PFSK-1 (cell line): ENCODE data around the gene ZSCAN22.
A peak's percentile ranks its signal among the peaks of the same experiment; 100 is the strongest.

Experiments
- FOXP2 ChIP-seq: optimal IDR thresholded peaks from 2 replicates; pipeline ENCODE3; 2011; ENCODE audit warnings: borderline replicate concordance, control low read depth, inconsistent platforms; ENCODE audit not compliant: insufficient read depth; ENCODE audit errors: extremely low read length, extremely low read depth
- POLR2AphosphoS5 ChIP-seq: IDR thresholded peaks from 2 replicates; pipeline ENCODE4 v1.6.1; 2012; ENCODE audit warnings: low read depth, mild to moderate bottlenecking, control low read depth, low read length, moderate library complexity
- SIN3A ChIP-seq: IDR thresholded peaks from 2 replicates; pipeline ENCODE4 v1.6.1; 2012; ENCODE audit warnings: mild to moderate bottlenecking, low read length, moderate library complexity, borderline replicate concordance; ENCODE audit not compliant: insufficient read depth
- TAF1 ChIP-seq: IDR thresholded peaks from 2 replicates; pipeline ENCODE4 v1.6.1; 2012; ENCODE audit warnings: low read length, control low read depth, borderline replicate concordance; ENCODE audit not compliant: insufficient read depth
- TF ChIP-seq, protein P1 (sequence below), 2 experiments: IDR thresholded peaks; 2 replicates each; pipeline versions ENCODE4 v1.6.1 to v1.8.0; 2011 to 2012; ENCODE audit warnings: low read depth in 2 of 2, low read length in 2 of 2, control low read depth in 1 of 2, inconsistent platforms in 1 of 2, mild to moderate bottlenecking in 1 of 2, moderate library complexity in 1 of 2; ENCODE audit not compliant: insufficient read depth in 1 of 2

Gene ZSCAN22

GRCh38 chr19:58385891-58386575 lies 59.2 kb downstream of the ZSCAN22 start:
- TF ChIP-seq, protein P1, sequence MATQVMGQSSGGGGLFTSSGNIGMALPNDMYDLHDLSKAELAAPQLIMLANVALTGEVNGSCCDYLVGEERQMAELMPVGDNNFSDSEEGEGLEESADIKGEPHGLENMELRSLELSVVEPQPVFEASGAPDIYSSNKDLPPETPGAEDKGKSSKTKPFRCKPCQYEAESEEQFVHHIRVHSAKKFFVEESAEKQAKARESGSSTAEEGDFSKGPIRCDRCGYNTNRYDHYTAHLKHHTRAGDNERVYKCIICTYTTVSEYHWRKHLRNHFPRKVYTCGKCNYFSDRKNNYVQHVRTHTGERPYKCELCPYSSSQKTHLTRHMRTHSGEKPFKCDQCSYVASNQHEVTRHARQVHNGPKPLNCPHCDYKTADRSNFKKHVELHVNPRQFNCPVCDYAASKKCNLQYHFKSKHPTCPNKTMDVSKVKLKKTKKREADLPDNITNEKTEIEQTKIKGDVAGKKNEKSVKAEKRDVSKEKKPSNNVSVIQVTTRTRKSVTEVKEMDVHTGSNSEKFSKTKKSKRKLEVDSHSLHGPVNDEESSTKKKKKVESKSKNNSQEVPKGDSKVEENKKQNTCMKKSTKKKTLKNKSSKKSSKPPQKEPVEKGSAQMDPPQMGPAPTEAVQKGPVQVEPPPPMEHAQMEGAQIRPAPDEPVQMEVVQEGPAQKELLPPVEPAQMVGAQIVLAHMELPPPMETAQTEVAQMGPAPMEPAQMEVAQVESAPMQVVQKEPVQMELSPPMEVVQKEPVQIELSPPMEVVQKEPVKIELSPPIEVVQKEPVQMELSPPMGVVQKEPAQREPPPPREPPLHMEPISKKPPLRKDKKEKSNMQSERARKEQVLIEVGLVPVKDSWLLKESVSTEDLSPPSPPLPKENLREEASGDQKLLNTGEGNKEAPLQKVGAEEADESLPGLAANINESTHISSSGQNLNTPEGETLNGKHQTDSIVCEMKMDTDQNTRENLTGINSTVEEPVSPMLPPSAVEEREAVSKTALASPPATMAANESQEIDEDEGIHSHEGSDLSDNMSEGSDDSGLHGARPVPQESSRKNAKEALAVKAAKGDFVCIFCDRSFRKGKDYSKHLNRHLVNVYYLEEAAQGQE (IDR thresholded peaks at IDR 0.05; ENCODE audit: insufficient read depth in 1 of 2, low read depth in 2 of 2, low read length in 2 of 2) = no peak
- TF ChIP-seq SIN3A = no peak
- TF ChIP-seq POLR2AphosphoS5 = no peak
- no peak for TF ChIP-seq FOXP2
- TF ChIP-seq TAF1 = no peak

DNA sequence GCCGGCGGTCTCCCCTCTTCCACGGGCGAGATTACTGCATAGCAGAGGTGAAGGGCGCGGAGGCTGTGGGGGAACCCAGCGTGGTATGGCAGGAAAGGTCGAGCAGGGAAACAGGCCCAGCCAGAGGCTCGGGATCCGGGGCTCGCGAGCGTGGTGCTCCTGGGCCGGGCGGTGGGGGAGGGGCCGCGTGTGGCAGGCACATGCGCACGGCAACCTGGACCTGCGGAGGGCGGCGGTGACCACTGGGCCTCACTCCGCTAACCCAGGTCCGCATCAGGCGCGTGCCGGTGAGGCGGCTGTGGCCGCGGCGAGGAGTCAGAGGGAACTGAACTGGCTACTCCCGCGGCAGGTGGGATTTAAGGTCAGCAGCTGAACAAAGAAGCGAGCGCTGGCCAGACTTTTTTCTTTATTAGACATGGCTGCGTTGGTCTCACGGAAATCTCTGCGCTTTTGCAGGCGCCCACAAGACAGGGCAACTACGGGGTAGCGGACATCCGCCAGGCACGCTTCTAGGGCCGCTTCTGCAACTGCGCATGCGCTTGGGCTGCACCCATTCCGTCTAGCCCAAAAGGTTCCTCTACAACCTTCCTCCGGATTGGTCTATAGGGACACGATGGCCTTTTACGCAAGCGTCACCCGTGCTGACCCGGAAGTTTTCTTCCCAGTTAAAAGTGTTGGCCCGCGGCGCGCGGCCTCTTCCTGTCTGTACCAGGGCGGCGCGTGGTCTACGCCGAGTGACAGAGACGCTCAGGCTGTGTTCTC lies 60.0 kb downstream of the ZSCAN22 start, which contains the start of gene RPS5:
Gene RPS5 (plus strand): TSS at position 694 of the 762 bp plus-strand sequence. CDS start 869 bp downstream, outside the sequence.
- TF ChIP-seq FOXP2 (peak; percentile 32), TAF1 (peak; percentile 90), SIN3A (peak; percentile 93; the same call in 1 of the 2 replicates), POLR2AphosphoS5 (peak; percentile 95)
- TF ChIP-seq, protein P1 (IDR thresholded peaks at IDR 0.05; ENCODE audit: insufficient read depth in 1 of 2, low read depth in 2 of 2, low read length in 2 of 2) = no peak; a peak in 1 of 4 replicates

- no peak for TF ChIP-seq SIN3A
- no peak for TF ChIP-seq POLR2AphosphoS5
- no peak for TF ChIP-seq FOXP2
- TF ChIP-seq, protein P1 (IDR thresholded peaks at IDR 0.05; ENCODE audit: insufficient read depth in 1 of 2, low read depth in 2 of 2, low read length in 2 of 2) = no peak
Measured at GRCh38 chr19:58387338-58388174, 60.8 kb downstream of the ZSCAN22 start.

DNA sequence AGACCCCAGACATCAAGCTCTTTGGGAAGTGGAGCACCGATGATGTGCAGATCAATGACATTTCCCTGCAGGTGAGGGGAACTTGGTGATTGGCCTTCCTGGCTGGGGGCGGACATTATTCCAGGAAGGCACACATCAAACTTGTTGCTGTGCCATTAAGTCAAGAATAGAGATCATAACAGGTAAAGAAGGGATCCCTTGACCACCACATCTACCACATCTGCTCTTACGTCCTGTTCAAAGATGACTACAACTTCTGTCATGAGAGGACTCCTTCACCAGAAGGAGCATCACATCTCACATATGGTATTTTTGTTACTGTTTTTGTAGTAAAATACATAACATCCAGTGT lies 61.4 kb downstream of the ZSCAN22 start:
- TF ChIP-seq, protein P1 (IDR thresholded peaks at IDR 0.05; ENCODE audit: insufficient read depth in 1 of 2, low read depth in 2 of 2, low read length in 2 of 2) = no peak
- TF ChIP-seq FOXP2 (no peak), TAF1 (no peak; the same call in 1 of the 2 replicates), SIN3A (no peak), POLR2AphosphoS5 (no peak)
